ENCODE results near the gene GNPDA2.

The GNPDA2 gene

DNA sequence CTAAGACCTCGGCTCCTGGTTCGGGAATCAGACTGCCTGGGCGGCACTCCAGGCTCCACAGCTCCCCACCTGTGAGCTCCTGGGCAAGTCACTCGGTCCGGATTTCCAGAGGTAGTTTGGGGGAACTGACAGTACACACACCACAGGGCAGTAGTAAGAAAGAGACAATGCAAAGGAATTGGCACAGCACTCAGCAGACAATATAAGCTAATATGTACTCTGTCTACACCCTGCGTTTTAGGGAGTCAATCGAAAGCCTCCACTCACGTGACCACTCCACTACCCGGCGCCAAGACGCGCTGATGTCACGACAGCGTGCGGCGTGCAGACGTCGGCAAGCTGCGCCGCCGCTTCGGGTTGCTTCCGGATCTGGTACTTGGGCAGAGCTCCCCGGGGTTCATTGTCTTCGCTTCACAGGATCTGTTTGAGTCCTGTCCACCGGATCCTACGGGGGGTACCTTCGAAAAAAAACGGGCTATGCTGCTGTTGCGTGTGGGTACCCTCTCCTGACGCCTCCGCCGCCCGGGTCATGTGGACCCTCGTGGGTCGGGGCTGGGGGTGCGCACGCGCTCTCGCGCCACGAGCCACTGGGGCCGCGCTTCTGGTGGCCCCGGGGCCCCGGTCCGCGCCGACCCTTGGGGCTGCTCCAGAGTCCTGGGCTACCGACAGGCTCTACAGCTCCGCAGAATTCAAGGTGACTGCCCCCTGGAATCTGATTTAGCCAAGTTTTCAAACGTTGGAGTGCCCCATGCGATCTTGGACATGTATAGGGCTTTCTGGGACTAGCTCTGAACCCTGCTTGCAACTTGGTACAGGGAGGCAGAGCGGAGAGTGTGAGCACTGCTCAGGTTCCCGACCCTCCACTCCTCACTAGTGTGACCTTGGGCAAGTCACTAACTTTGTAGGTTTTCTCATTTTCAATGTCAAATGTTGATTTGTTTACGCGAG is 48.0 kb downstream of the GNPDA2 start, which contains the start of gene GUF1:
Gene GUF1 (plus strand): TSS at position 327 of the 948 bp plus-strand sequence. CDS start 203 bp downstream, at position 530.
- peak; percentile 67 for DNase-seq

DNA sequence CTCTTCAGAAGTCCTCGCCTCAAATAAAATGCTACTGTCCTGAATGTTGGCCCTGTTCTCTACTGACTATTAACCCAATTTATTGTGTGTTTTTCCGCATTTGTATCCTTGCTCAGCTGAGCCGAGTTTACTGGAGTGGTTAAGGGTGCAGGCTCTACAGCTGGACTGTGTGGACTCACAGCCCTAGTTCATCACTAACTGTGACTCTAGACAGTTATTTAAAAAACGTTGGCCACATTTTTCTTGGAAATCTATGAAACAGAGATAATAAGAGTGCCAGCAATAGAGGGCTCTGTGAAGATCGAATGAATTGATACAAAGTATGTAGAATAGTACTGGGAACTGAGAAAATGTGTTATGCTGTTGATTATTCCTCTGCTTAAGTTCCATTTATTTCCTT is 51.0 kb downstream of the GNPDA2 start:
- DNase-seq = no peak

DNA sequence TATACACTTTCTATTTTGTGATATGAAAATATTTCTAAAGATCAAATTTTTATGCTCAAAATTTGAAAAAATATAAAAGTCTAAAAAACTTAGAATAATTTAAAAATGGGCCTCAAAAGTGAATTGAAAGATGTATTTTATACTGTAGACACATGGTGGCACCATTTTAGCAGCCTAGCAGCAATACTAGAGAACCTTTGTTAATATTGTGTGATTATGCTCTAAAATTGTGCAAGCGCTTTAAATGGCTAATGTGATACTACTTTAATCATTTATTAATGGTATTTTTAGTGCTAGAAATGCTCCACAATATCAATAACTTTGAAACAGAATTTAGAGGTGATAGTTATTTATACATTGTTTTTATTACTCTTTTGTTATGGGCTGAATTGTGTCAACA is 51.9 kb downstream of the GNPDA2 start:
- no peak for DNase-seq

DNA sequence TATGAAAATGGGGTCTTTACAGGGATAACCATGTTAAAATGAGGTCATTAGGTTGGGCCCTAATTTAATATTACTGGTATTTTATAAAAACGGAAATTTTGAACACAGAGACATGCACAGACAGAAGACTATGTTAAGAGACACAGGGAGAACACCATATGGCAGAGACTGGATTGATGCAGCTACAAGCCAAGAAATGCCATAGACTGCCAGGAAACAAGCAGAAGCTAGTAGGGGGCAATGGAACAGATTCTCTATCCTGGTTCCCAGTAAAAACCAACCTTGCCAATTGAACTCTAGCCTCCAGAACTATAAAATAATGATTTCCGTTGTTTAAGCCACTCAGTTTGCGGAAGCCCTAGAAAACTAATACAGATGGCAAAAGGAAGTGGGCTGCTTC is 54.7 kb downstream of the GNPDA2 start:
- no peak for DNase-seq

DNA sequence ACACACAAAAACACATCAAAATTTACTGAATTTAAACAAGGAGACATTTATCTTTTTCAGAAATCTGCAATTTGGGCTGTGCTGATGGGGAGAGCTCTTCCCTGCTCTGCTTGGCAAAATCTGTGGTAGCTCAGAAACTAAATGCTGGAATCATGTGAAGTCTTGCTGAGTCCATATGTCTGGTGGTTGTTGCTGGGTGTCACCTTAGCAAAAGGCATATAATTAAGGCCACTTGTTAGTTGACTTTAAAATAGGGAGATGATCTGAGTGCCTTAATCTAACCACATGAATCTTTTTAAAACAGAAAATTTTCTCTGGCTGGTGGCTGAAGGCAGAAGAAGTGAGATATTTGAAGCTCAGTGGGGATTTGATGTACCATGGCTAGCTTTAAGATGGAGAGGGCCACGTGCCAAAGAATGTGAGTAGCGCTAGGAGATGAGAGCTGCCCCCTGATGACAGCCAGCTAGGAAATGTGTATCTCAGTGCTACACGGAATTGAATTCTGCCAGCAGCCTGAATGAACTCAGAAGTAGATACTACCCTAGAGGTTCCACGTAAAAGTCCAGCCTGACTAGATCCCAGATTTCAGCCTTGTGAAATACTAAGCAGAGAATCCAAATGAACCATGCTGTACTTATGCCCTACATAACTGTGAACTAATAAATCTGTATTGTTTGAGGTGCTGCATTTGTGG is 55.7 kb downstream of the GNPDA2 start:
- no peak for DNase-seq

DNA sequence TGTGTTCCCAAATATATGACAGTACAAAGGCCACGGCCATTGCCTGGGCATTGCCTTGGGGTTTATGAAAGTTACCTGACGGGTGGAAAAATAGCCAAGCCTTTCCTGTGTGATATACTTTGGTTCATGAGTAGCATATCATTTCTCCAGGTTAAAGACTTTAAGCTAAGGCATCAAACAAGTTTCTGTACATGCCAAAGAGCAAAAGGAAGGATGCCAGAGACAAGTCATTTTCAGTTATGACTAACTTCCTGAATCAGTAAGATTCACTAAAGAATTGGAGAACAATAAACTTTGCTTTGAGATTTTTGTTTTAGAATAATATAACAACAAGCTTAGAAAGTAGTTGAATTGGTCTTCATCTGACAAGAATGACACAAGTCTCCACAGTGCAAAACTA is 57.8 kb downstream of the GNPDA2 start:
- DNase-seq = no peak

DNA sequence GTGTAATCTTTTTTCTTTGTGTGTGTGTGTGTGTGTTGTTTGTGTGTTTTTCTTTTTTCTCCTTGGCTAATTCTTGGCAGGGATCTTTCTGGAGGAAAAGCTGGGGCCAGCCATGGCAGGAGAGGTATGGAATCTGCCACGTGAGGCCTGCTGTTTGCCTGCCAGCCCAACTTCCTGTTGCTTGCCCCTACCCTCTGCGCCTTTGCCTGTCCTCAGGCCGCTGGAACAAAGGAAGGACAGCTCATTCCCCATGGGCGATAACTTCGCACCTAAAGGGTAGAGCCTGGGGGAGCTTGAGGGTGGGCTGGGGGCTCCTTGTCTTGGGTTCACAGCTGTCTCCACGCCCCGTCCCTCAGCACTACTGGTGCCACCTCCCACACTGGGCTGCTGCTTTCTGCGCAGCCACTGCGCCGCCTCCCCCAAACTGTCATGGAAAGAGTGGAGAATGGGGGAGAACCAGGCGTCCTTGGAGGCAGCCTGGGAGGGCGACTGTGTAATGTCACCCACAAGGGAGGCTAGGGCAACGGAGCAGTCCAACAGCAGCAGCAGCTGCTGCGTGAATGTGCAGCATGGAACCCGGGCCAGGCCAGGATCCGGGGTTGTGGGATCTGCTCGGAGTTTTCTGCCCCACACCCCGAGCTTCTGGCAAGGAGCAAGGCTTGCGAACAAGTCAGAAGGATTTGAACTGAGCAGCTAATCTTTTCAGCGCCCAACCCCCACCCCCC is 62.7 kb downstream of the GNPDA2 start:
- no peak for DNase-seq

DNA sequence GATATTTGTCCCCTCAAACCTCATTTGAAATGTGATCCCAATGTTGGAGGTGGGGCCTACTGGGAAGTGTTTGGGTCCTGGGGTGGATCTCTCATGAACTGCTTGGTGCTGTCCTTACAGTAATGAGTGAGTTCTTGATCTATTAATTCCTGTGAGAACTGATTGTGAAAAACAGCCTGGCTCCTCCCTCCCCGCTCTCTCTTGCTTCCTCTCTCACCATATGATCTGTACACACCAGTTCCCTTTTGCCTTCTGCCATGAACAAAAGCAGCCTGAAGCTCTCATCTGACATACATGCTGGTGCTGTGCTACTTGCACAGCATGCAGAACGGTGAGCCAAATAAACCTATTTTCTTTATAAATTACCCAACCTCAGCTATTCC is 63.7 kb downstream of the GNPDA2 start:
- DNase-seq = no peak

DNA sequence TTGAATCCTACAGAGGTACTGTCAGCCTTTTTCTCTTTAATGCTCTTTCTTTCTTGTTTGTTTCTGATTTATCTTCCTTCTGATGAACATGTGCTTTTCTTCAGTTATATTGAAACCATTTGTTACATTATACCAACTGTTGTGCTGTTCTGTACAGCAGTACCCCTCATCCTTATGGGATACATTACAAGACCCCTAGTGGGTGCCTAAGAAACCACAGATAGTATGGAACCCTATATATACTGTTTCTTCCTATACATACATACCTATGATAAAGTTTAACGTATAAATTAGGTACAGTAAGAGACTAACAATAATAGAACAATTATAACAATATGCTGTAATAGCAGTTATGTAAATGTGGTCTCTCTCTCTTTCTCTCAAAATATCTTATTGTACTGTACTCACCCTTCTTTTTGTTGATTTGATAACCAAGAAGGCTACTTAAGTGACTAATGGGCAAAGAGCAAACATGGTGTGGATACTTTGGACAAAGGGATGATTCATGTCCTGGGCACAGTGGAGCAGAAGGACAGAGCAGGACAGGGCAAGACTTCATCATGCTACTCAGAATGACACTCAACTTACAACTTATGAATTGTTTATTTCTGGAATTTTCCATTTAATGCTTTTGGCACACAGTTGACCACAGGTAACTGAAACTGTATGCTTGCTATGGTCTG is 64.3 kb downstream of the GNPDA2 start:
- DNase-seq = no peak

DNA sequence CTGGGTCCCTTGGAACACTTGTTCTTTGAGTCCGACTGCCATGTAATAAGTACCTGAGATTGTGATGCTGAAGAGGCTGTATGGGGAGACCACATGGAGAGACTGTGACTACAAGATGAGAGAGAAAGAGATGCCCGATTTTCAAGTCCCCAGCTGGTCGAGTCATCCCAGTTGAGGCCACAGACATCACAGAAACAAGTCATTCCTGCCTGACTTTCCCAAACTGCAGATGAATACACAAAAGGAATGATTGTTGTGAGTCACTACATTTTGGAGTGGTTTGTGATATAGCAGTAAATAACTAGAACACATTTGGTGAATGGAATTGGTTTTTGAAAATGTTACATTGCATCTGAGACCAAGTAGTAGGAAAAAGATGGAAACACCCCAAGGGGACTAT is 66.0 kb downstream of the GNPDA2 start:
- DNase-seq = no peak

DNA sequence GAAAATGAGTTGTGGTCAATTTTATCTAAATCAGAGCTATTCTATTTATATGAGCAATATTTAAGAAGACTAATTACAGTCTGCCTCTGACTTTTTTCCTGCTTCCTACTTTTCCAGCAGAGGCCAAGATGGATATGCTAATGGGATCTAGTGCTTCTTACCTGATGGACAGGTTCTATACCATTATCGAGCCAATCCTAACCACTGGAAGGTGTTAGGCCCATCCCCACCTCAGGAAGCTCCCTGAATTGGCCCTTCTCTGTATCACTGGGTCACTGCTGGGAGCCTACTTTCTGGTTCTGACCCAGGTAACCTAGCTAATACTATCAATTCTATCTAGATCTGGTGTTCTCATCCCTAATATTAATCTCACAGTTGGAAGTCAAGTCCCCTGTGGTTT is 74.4 kb downstream of the GNPDA2 start:
- no peak for DNase-seq

Data from kidney glomerular epithelial cell (primary cell).